ENCODE results near the gene GABPB2. TPM values are rescaled to one million over a fixed set of nuclear protein-coding genes. Genes with fewer than 3 reads are reported as not detected.

The GABPB2 gene
- total RNA-seq, 1 donor from 2014 or later = 11.9 TPM

GRCh38 chr1:151146412-151147131 is 76.0 kb downstream of the GABPB2 start, which contains the start of gene SEMA6C:
SEMA6C (minus strand) TSS chr1:151146631; CDS start chr1:151142621, 4,010 bp downstream.
- no peaks in the 10 kb centered on the region for H3K36me3 Mint-ChIP-seq
- TF ChIP-seq CTCF (IDR thresholded peaks at IDR 0.05; ENCODE audit: unreplicated experiment) = no peak
- peak within 1 kb of the TSS; percentile 63 for H3K27ac Mint-ChIP-seq
- peaks cover 12% of the 10 kb centered on the region for H3K4me1 Mint-ChIP-seq
- peaks cover 27% of the 10 kb centered on the region for H3K27me3 Mint-ChIP-seq (ENCODE audit: low read depth)
- H3K9me3 Mint-ChIP-seq = no peaks in the 10 kb centered on the region
- H3K4me3 Mint-ChIP-seq = peak within 1 kb of the TSS; percentile 79
- peak; percentile 76 to 82 for DNase-seq (ENCODE audit: low spot score in 2 of 2, unreplicated experiment in 2 of 2)

- H3K4me1 Mint-ChIP-seq = peaks cover 12% of the 10 kb centered on the region
- peak overlapping the region; percentile 63 for H3K27ac Mint-ChIP-seq
- no peaks in the 10 kb centered on the region for H3K9me3 Mint-ChIP-seq
- peak overlapping the region; percentile 79 for H3K4me3 Mint-ChIP-seq
- DNase-seq (ENCODE audit: low spot score in 2 of 2, unreplicated experiment in 2 of 2) = no peak
- peaks cover 27% of the 10 kb centered on the region for H3K27me3 Mint-ChIP-seq (ENCODE audit: low read depth)
- H3K36me3 Mint-ChIP-seq = no peaks in the 10 kb centered on the region
- TF ChIP-seq CTCF (IDR thresholded peaks at IDR 0.05; ENCODE audit: unreplicated experiment) = no peak
These were observed 76.6 kb downstream of the GABPB2 start for GRCh38 chr1:151147132-151147503.

- TF ChIP-seq CTCF (IDR thresholded peaks at IDR 0.05; ENCODE audit: unreplicated experiment) = no peak
- Mint-ChIP-seq H3K4me1 (peaks cover 12% of the 10 kb centered on the region), H3K36me3 (no peaks in the 10 kb centered on the region), H3K4me3 (peak overlapping the region; percentile 79), H3K27me3 (ENCODE audit: low read depth) (peaks cover 27% of the 10 kb centered on the region), H3K9me3 (no peaks in the 10 kb centered on the region), H3K27ac (no peak overlapping the region)
- DNase-seq (ENCODE audit: low spot score in 2 of 2, unreplicated experiment in 2 of 2) = no peak
These were observed 77.1 kb downstream of the GABPB2 start for GRCh38 chr1:151147665-151148064.

GRCh38 chr1:151156515-151156819 is 85.9 kb downstream of the GABPB2 start, which contains the start of gene TNFAIP8L2:
TNFAIP8L2 (plus strand) TSS chr1:151156649; CDS start chr1:151158698, 2,049 bp downstream.
- TF ChIP-seq CTCF (IDR thresholded peaks at IDR 0.05; ENCODE audit: unreplicated experiment) = no peak
- H3K27ac Mint-ChIP-seq = no peak within 1 kb of the TSS
- H3K27me3 Mint-ChIP-seq (ENCODE audit: low read depth) = no peaks in the 10 kb centered on the region
- H3K4me3 Mint-ChIP-seq = no peak within 1 kb of the TSS
- no peaks in the 10 kb centered on the region for H3K4me1 Mint-ChIP-seq
- no peak for DNase-seq (ENCODE audit: low spot score in 2 of 2, unreplicated experiment in 2 of 2)
- no peaks in the 10 kb centered on the region for H3K9me3 Mint-ChIP-seq
- peaks cover 21% of the 10 kb centered on the region for H3K36me3 Mint-ChIP-seq

GRCh38 chr1:151157067-151157531 is 86.5 kb downstream of the GABPB2 start:
- Mint-ChIP-seq H3K9me3 (no peaks in the 10 kb centered on the region), H3K27me3 (ENCODE audit: low read depth) (no peaks in the 10 kb centered on the region), H3K36me3 (peaks cover 27% of the 10 kb centered on the region), H3K4me3 (no peak overlapping the region), H3K4me1 (no peaks in the 10 kb centered on the region), H3K27ac (no peak overlapping the region)
- DNase-seq (ENCODE audit: low spot score in 2 of 2, unreplicated experiment in 2 of 2) = no peak
- TF ChIP-seq CTCF (IDR thresholded peaks at IDR 0.05; ENCODE audit: unreplicated experiment) = no peak

All from mesothelial cell of epicardium (in vitro differentiated cells).